ENCODE results near the gene EOLA1. TPM values are rescaled to one million over a fixed set of nuclear protein-coding genes. Genes with fewer than 3 reads are reported as not detected.

EOLA1 gene
- polyA plus RNA-seq, 1 donor from 2014 or later: 31.1 TPM

- H3K36me3 ChIP-seq (ENCODE audit: insufficient read depth, low read length): no peaks in the 10 kb centered on the region
- H3K79me2 ChIP-seq (replicated peaks; ENCODE audit: insufficient read depth, low read length): no peaks in the 10 kb centered on the region
- H3K9me3 ChIP-seq (ENCODE audit: low read length): no peaks in the 10 kb centered on the region
- no peaks in the 10 kb centered on the region for H3F3A ChIP-seq (ENCODE audit: insufficient read depth, low read length, poor library complexity, severe bottlenecking)
- no peak overlapping the region for H2AFZ ChIP-seq (ENCODE audit: low read depth, low read length)
- no peak overlapping the region for H3K9ac ChIP-seq (ENCODE audit: low read length)
- TF ChIP-seq TAF1 (IDR thresholded peaks at IDR 0.05; ENCODE audit: low read depth) (no peak), SMC3 (conservative IDR thresholded peaks at IDR 0.05; ENCODE audit: poor library complexity) (no peak), CTCF (IDR thresholded peaks at IDR 0.05; ENCODE audit: poor library complexity, severe bottlenecking) (peak; percentile 48), EZH2 (IDR thresholded peaks at IDR 0.05; ENCODE audit: borderline replicate concordance, insufficient read depth, low read length, poor library complexity, severe bottlenecking) (no peak), MXI1 (conservative IDR thresholded peaks at IDR 0.05; ENCODE audit: poor library complexity, severe bottlenecking) (no peak), POLR2AphosphoS5 (IDR thresholded peaks at IDR 0.05) (no peak), RAD21 (conservative IDR thresholded peaks at IDR 0.05) (peak; percentile 12), EP300 (conservative IDR thresholded peaks at IDR 0.05; ENCODE audit: poor library complexity, severe bottlenecking) (no peak), REST (IDR thresholded peaks at IDR 0.05; ENCODE audit: borderline replicate concordance) (no peak)
- H3K27me3 ChIP-seq (ENCODE audit: insufficient read depth, low read depth, low read length): no peaks in the 10 kb centered on the region
- no peak overlapping the region for H3K4me2 ChIP-seq (ENCODE audit: low read length)
- no peak overlapping the region for H3K27ac ChIP-seq (ENCODE audit: low read length)
- no peaks in the 10 kb centered on the region for H3K9me2 ChIP-seq (ENCODE audit: insufficient read depth, low read length)
- H4K20me1 ChIP-seq (ENCODE audit: insufficient read depth): no peaks in the 10 kb centered on the region
- no peak overlapping the region for H3K4me3 ChIP-seq (ENCODE audit: low read length)
These were observed 13.1 kb upstream of the EOLA1 start for GRCh38 chrX:149527705-149528104.

- H3K9me2 ChIP-seq (ENCODE audit: insufficient read depth, low read length): no peaks in the 10 kb centered on the region
- no peak overlapping the region for H3K27ac ChIP-seq (ENCODE audit: low read length)
- no peaks in the 10 kb centered on the region for H4K20me1 ChIP-seq (ENCODE audit: insufficient read depth)
- TF ChIP-seq POLR2AphosphoS5 (IDR thresholded peaks at IDR 0.05): no peak
- TF ChIP-seq RAD21 (conservative IDR thresholded peaks at IDR 0.05): no peak
- no peak for TF ChIP-seq EP300 (conservative IDR thresholded peaks at IDR 0.05; ENCODE audit: poor library complexity, severe bottlenecking)
- TF ChIP-seq CTCF (IDR thresholded peaks at IDR 0.05; ENCODE audit: poor library complexity, severe bottlenecking): no peak
- no peak for TF ChIP-seq EZH2 (IDR thresholded peaks at IDR 0.05; ENCODE audit: borderline replicate concordance, insufficient read depth, low read length, poor library complexity, severe bottlenecking)
- no peak for TF ChIP-seq TAF1 (IDR thresholded peaks at IDR 0.05; ENCODE audit: low read depth)
- no peaks in the 10 kb centered on the region for H3K36me3 ChIP-seq (ENCODE audit: insufficient read depth, low read length)
- no peaks in the 10 kb centered on the region for H3F3A ChIP-seq (ENCODE audit: insufficient read depth, low read length, poor library complexity, severe bottlenecking)
- H3K4me2 ChIP-seq (ENCODE audit: low read length): no peak overlapping the region
- H3K4me3 ChIP-seq (ENCODE audit: low read length): no peak overlapping the region
- H3K9me3 ChIP-seq (ENCODE audit: low read length): no peaks in the 10 kb centered on the region
- no peaks in the 10 kb centered on the region for H3K27me3 ChIP-seq (ENCODE audit: insufficient read depth, low read depth, low read length)
- no peak overlapping the region for H3K9ac ChIP-seq (ENCODE audit: low read length)
- no peaks in the 10 kb centered on the region for H3K79me2 ChIP-seq (replicated peaks; ENCODE audit: insufficient read depth, low read length)
- H2AFZ ChIP-seq (ENCODE audit: low read depth, low read length): no peak overlapping the region
These were observed 12.4 kb upstream of the EOLA1 start for GRCh38 chrX:149528381-149528780.

Data from neural cell (in vitro differentiated cells).